ENCODE data around the gene FAM209B.

- TF ChIP-seq POLR2A (IDR thresholded peaks at IDR 0.05): no peak
- no peak for TF ChIP-seq CTCF (IDR thresholded peaks at IDR 0.05)
Observed at GRCh38 chr20:56516631-56517030, 16.4 kb upstream of the FAM209B start.
